SH-SY5Y (cell line): Measurements from ENCODE around the gene SNRNP35.

Experiments used
- GATA2 ChIP-seq: IDR thresholded peaks from 2 replicates; pipeline ENCODE4 v1.6.1; 2011; ENCODE audit warnings: mild to moderate bottlenecking, low read depth, low read length
- GATA3 ChIP-seq: IDR thresholded peaks from 2 replicates; pipeline ENCODE4 v1.6.1; 2011; ENCODE audit warnings: low read depth, mild to moderate bottlenecking, low read length, moderate library complexity

Gene SNRNP35

DNA sequence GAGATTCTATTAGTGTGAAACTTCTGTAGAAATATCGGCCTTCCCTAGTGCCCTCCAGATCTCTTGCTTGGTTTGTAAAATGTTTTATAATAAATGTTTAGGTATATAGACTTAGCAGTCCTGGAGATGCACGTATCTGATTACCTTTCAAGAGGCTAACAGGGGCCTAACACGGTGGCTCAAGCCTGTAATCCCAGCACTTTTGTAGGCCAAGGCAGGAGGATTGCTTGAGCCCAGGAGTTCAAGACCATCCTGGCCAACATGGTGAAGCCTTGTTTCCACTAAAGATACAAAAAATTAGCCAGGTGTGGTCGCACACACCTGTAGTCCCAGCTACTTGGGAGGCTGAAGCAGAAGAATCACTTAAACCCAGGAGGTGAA, 11.6 kb upstream of the SNRNP35 start:
- TF ChIP-seq GATA3 (no peak), GATA2 (no peak)

DNA sequence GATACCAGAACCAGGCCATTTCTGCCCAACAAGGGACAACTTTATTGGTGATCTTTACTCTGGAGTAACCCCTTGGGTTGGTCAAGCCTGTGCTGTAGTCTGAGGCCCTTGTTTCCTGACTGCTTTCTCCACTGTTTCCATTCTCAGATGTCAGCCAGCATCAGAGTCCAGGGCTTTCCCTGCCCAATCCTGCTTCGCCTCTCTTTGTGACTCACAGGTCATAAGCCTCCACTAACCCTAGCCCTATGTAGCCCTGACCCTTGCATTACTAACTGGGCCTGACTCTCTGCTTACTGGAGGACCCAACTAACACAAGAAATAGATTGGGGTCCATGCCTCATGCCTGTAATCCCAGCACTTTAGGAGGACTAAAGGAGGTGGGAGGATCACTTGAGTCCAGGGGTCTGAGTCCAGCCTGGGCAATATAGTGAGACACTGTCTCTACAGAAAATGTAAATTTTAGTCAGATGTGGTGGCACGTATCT, 8.6 kb upstream of the SNRNP35 start:
- TF ChIP-seq GATA2 (no peak), GATA3 (no peak)

DNA sequence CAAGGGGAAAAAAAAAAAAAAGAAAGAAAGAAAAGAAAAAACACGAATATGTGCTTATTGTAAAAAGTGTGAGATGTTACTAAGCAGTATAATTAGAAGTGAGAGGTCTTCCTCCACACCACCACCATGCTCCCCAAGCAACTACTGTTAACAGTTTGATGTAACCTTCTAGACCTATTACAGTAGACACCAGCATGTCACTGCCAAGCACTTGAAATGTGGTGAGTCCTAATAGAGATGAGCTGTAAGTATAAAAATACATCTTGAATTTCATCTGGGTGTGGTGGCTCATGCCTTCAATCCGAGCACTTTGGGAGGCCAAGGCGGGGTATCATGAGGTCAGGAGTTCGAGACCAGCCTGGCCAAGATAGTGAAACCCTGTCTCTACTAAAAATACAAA, 8.1 kb upstream of the SNRNP35 start:
- TF ChIP-seq GATA2 (no peak), GATA3 (no peak)

DNA sequence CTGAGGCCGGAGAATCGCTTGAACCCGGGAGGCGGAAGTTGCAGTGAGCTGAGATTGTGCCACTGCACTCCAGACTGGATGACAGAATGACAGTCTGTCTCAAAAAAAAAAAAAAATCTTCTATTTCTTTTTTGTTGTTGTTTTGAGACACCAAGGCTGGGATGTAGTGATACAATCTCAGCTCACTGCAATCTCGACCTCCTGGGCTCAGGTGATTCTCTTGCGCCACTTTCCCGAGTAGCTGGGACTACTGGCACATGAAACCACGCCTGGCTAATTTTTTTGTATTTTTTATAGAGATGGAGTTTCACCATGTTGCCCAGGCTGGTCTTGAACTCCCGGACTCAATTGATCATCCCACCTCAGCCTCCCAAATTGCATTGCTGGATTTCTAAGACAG, 7.3 kb upstream of the SNRNP35 start:
- TF ChIP-seq GATA3 (no peak), GATA2 (no peak)

DNA sequence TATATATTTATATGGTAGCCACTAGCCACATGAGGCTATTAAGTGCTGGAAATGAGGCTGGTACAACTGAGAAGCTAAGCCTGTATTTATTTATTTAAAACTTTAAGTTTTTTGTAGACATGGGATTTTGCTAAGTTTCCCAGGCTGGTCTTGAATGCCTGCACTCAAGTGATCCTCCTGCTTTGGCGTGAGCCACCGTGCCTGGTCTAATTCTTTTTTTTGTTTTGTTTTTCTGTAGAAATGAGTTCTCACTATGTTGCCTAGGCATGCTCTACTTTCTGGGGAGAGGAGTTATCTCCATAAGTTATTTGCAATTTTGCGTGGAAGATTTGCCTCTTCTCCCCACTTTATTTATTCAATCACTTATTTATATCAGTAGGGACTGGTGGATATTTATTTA, 4.8 kb upstream of the SNRNP35 start:
- TF ChIP-seq GATA3 (no peak), GATA2 (no peak)

DNA sequence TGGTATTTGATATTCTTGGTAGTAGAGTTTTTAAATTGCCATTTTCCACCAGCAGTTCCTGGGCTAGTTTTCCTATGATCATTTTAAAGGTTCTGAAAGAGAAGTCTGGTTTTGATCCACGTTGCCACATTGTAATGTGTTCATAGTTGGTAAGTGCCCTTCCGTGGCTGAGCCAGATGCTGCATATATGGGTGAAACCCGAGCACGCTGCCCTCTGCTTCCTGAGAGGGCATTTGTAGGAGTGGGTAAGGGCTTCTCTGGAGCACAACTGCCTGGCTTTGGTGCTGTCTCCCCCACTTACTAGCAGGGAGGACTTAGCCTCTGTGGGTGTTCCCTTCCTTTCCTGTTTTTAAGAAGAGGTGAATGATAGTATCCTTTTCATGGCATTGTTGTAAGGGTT, 7.1 kb downstream of the SNRNP35 start:
- TF ChIP-seq GATA3 (no peak), GATA2 (no peak)

DNA sequence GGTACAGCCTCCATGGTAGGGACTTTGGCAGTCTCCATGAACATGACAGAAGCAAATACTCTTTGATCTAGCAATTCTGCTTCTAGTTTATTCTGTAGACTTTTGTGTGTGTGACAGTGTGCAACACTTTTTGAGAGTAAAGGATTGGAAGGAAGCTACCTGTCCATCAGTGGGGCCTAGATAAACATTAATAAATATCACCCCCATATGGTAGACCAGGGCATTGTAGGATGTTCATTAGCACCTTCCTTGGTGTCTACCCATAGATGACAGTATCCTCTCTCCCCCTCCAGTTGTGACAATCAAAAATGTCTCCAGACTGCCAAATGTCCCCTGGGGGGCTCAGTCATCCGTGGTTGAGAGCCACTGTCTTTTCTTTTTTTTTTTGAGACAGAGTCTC, 10.8 kb downstream of the SNRNP35 start:
- TF ChIP-seq GATA3 (no peak), GATA2 (no peak)

DNA sequence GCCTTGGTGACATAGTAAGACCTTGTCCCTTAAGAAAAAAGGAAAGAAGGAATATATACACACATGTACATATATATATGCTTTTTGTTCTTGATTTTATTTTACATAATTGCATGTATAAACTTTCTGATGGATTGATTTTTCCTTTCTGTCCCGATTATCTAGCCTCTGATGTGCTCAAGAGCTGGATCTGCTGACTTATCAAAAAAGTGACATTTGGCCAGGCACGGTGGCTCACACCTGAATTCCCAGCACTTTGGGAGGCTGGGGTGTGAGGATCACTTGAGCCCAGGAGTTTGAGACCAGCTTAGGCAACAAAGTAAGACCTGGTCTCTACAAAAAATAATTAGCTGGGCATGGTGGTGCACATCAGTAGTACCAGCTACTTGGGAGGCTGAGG, 12.0 kb downstream of the SNRNP35 start:
- TF ChIP-seq GATA2: no peak
- TF ChIP-seq GATA3: no peak

DNA sequence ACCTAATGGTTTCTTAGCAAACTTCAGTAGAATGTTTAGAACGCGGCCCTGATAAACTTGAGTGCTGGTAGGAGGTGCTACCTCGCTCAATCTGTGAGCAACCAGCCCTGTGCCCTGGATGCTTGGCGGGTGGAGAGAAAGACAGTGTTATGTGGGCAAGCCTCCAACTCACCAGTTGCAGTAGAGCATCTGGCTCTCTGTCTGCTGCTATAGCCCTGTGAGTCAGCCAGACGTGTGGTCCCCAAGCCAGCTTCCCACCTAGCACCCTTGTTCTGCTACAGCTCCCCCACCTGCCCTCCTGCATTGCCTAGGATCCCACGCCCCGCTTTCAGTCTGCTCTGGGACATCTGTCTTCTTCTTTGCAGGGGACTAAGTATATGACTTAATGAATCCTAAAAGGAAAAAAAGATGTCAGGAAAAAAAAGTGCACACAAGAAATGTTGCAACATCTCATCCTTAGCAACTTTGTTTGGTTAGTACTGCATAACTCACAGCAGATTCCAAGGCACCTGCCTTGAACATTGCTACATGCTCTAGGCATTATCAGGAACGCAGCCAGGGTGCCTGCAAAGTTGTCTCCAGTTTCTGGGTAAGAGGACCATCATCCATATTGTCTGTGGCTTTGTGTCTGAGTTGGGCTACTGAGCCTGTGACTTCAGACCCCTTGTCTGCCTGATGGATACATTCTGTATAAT, 13.6 kb downstream of the SNRNP35 start:
- no peak for TF ChIP-seq GATA3
- TF ChIP-seq GATA2: no peak

DNA sequence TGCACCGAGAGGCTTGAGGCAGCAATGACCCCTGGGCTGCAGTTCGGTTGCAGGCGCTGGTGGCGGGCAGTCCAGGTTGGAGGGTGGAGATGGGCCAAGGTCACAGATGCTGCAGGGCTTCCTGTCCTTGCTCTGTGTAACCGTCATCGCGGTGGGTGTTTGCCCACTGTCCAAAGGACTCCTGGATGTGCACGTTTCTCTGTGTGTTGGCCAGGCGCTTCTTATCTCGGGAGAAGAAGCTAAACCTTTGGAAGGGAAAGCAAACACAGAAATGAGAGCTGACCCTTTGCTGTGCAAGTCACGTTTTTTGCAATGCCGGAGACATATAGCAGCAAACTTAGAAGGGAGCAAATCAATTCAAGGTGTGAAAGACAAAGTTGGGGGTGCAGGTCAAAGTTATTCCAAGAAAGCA, 14.5 kb downstream of the SNRNP35 start:
- TF ChIP-seq GATA2: no peak
- no peak for TF ChIP-seq GATA3

DNA sequence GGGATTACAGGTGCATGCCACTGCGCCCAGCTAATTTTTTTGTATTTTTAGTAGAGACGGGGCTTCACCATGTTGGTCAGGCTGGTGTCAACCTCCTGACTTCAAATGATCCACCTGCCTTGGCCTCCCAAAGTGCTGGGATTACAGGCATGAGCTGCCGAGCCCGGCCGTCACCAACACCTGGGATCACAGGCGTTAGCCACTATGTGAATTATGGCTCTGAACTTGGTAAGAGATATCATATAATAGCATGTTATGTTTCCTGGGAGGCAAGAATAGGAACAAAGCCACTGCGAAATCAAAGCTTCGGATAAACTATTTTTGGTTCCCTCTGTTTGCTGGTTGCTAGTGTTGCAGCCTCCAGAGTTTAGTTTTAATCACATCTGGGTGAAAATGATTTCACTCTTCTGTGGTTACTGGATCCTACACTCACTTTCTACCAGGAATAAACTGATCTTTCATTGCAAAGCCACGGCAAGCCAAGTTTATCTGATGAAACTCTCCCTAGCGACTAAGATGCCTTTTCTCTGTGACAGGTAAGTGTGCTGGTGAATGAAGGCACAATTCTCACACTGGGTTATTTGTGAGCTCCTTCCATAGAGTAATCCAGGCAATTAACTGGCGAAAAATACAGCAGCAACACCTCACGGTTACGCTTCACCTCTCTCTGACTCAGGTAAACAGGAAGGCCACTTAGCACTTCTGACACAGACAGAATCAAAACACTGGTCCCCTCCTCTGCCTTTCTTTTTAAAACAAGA, 16.7 kb downstream of the SNRNP35 start:
- TF ChIP-seq GATA3 (no peak), GATA2 (no peak)

DNA sequence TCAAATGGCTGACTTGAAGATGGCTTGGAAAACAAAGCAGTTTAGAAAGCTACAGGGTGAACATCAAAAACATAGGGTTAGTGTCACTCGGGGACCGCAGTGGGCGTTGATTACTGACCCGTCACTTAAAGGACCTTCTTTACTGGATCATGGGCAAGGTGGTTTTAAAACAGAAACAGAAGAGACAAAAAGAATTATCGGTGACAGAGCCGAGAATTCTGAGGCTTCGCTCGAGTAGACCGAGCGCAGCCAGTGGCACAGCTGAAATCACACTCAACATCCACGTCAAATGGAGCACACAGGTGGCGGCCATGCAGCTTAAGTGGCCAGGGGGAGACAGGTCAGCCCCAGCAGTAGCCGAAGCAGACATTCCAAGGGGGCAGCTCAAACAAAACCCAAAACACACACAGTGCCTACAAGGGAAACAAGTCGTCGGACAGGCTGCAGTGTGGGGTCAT, 17.3 kb downstream of the SNRNP35 start:
- no peak for TF ChIP-seq GATA3
- no peak for TF ChIP-seq GATA2

DNA sequence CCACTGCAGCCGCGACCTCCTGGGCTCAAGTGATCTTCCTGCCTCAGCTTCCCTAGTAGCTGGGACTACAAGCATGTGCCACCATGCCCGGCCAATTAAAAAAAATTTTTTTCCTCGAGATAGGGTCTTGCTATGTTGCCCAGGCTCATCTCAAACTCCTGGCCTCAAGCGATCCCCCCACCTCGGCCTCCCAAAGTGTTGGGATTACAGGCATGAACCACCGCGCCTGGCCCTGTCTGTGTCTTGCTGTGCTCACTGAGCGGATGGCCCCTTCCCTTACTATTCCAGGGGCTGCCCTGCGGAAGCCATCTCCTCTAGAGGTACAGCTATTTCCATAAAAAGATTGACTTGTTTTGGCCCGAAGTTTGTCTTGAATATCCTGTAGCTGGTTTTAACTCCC, 20.1 kb downstream of the SNRNP35 start:
- TF ChIP-seq GATA2: no peak
- TF ChIP-seq GATA3: no peak

DNA sequence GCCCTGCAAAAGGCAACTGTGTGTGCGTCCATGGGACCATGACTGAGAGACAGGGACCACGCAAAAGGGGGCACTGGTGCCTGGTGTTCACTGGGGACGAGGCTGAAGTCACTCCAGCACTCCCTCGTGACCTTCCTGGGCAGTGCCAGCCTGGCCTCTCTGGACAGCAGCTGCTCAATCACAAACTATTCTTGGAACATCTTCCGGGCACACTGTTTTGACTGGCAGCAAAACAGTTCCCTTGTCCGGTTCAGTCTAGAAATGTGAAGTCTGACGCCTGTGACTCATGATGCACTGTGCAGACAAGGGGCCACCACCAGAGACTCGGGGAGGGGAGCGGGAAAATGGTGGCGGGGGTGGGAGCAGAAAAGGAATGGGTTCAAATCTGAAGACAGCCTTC, 20.8 kb downstream of the SNRNP35 start:
- TF ChIP-seq GATA3 (no peak), GATA2 (no peak)

DNA sequence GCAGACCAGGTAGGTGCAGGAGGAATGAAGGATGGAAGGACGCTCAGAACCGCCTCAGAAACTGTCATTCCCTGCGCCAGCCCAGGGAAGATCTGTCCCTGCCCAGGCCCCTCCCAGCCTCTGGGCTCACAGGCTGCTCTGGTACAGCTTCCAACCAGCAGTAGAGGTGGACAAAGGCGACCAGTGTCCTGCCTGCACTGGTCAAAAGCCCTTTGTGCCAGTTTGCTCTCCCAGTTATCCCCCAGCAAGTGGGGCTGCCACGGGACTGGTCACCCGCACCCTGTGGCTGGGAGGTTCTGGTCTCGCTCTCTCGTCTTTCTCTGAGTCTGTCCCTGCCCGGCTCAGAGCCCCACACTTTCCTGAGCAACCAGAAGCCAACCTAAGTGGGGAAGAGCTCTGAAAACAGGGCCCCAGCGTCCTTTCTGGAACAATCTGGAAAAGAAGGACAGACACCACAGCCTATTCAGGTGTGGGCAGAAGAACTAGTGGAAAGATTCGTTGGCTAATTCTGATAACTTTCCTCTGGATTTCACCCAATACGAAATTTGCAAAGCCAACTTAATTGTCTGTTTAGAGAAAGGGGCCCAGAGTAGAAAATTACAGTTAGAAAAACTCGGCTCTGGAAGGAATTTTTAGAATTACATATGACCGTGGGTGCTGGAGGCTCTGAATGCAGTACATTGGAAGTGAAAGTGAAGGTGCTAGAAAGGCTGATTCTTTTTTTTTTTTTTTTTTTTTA, 21.7 kb downstream of the SNRNP35 start:
- no peak for TF ChIP-seq GATA2
- TF ChIP-seq GATA3: no peak
